Ectodermal cell (in vitro differentiated cells): ENCODE measurements around the gene RIN3.

Experiments
- H3K27ac ChIP-seq: 2 replicates; pipeline ENCODE4 v1.7.0; 2013; ENCODE audit warnings: mild to moderate bottlenecking, low read depth, low read length; ENCODE audit not compliant: insufficient read depth, poor library complexity, severe bottlenecking
- H3K27me3 ChIP-seq: 2 replicates; pipeline ENCODE4 v1.7.0; 2013; ENCODE audit warnings: mild to moderate bottlenecking, low read length; ENCODE audit not compliant: insufficient read depth, control insufficient read depth, poor library complexity, severe bottlenecking
- H3K36me3 ChIP-seq: one replicate; pipeline ENCODE4 v1.7.0; 2013; ENCODE audit warnings: low read length; ENCODE audit not compliant: control insufficient read depth, insufficient read depth
- H3K4me1 ChIP-seq: one replicate; pipeline ENCODE4 v1.7.0; 2013; ENCODE audit warnings: low read length; ENCODE audit not compliant: control insufficient read depth, insufficient read depth
- H3K4me3 ChIP-seq: 2 replicates; pipeline ENCODE4 v1.7.0; 2013; ENCODE audit warnings: low read depth, low read length, control low read depth; ENCODE audit not compliant: insufficient read depth
- H3K9me3 ChIP-seq: 2 replicates; pipeline ENCODE4 v1.7.0; 2013; ENCODE audit warnings: mild to moderate bottlenecking, low read length, moderate library complexity; ENCODE audit not compliant: control insufficient read depth
- WGBS, 2 experiments: methylation state at CpG; one replicate each; pipeline ENCODE4 v1.1.7; 2013; ENCODE audit warnings: missing lambda C conversion rate in 2 of 2; 5-methylcytosine and 5-hydroxymethylcytosine counted together

The RIN3 gene

GRCh38 chr14:92627707-92628215 lies 114.2 kb downstream of the RIN3 start:
- peaks cover 4% of the 10 kb centered on the region for H3K9me3 ChIP-seq
- H3K27me3 ChIP-seq: no peaks in the 10 kb centered on the region
- H3K4me3 ChIP-seq: no peak overlapping the region
- no peaks in the 10 kb centered on the region for H3K4me1 ChIP-seq
- H3K36me3 ChIP-seq: no peaks in the 10 kb centered on the region
- no peak overlapping the region for H3K27ac ChIP-seq
- WGBS, 2 experiments: 94 to 96% methylated on average over 7 of the region's 7 CpGs

DNA sequence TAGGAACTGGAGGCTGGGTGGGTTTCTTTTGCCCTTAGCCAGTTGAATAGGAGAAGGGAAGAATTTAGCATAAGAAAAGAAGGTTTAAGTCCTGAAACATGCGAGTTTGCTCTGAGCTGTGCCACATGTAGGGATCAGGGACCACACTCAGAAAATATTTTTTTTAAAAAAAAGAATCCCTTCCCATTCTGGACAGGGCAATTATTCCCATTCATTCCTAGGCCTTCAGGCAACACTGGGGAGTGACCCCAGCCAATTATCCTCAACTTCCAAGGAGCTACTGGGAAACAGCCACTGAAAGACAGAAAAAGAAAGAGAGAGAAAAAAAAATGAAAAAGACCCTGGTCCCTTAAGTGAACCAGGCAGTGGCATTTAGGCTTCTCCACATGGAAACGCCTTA lies 115.1 kb downstream of the RIN3 start:
- Histone ChIP-seq H3K27me3 (no peaks in the 10 kb centered on the region), H3K4me1 (no peaks in the 10 kb centered on the region), H3K4me3 (no peak overlapping the region), H3K27ac (no peak overlapping the region), H3K9me3 (peaks cover 4% of the 10 kb centered on the region), H3K36me3 (no peaks in the 10 kb centered on the region)
- WGBS, 2 experiments: 28 to 43% methylated on average over 2 of the region's 2 CpGs

DNA sequence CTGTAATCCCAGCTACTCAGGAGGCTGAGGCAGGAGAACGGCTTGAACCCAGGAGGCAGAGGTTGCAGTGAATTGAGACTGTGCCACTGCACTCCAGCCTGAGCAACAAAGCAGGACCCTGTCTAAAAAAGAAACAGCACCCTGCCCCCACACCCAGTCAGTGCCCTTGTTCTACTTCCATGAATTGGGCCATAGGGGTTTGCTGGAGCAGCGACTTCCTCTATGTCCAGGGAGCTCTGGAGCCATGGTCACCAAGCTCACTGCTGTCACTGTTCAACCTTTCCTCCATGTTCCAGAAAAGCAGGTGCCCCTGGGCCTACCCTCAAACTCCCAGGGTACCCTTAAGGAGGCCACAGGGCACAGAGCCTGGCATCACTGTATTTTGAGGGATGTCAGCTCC lies 116.8 kb downstream of the RIN3 start:
- 90 to 94% methylated on average over 2 of the region's 2 CpGs for WGBS, 2 experiments
- Histone ChIP-seq H3K27me3 (no peaks in the 10 kb centered on the region), H3K36me3 (no peaks in the 10 kb centered on the region), H3K4me1 (no peaks in the 10 kb centered on the region), H3K27ac (no peak overlapping the region), H3K9me3 (peaks cover 4% of the 10 kb centered on the region), H3K4me3 (no peak overlapping the region)

DNA sequence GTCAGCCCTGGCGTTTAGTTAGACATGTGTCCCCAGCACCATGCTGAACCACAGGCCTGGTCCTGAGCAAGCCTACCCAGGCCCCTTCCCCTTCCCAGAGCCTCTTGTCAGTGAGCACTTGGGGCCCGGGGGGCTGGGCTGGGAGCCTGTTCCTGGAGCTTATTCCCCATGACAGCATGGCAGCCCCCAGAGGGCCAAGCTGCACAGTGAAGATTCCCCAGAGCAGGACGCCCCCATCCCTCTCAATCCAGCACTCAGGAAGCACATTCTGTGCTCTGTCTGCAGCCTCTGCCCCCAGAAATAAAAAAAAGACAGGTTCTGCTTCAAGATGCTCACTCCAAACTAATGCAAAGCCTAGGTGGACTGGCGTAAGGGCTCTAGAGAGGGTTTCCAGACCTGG lies 117.5 kb downstream of the RIN3 start:
- Histone ChIP-seq H3K36me3 (no peaks in the 10 kb centered on the region), H3K9me3 (peaks cover 4% of the 10 kb centered on the region), H3K4me3 (no peak overlapping the region), H3K4me1 (peaks cover 5% of the 10 kb centered on the region), H3K27ac (no peak overlapping the region), H3K27me3 (no peaks in the 10 kb centered on the region)
- 89 to 90% methylated on average over 4 of the region's 4 CpGs for WGBS, 2 experiments

GRCh38 chr14:92632546-92633273 lies 119.1 kb downstream of the RIN3 start:
- 90 to 93% methylated on average over 15 of the region's 15 CpGs for WGBS, 2 experiments
- Histone ChIP-seq H3K36me3 (no peaks in the 10 kb centered on the region), H3K4me3 (no peak overlapping the region)

GRCh38 chr14:92633274-92633616 lies 119.7 kb downstream of the RIN3 start:
- 90% methylated on average over 5 of the region's 5 CpGs for WGBS, 2 experiments
- Histone ChIP-seq H3K36me3 (no peaks in the 10 kb centered on the region), H3K27me3 (no peaks in the 10 kb centered on the region), H3K27ac (no peak overlapping the region), H3K4me3 (no peak overlapping the region), H3K9me3 (no peaks in the 10 kb centered on the region), H3K4me1 (peaks cover 13% of the 10 kb centered on the region)

More at GRCh38 chr14:92632546-92633273, 119.1 kb downstream of the RIN3 start:
- no peaks in the 10 kb centered on the region for H3K9me3 ChIP-seq
- H3K4me1 ChIP-seq: peaks cover 13% of the 10 kb centered on the region
- H3K27ac ChIP-seq: no peak overlapping the region
- no peaks in the 10 kb centered on the region for H3K27me3 ChIP-seq

GRCh38 chr14:92633724-92634123 lies 120.1 kb downstream of the RIN3 start:
- H3K4me1 ChIP-seq: peaks cover 13% of the 10 kb centered on the region
- no peak overlapping the region for H3K27ac ChIP-seq
- no peaks in the 10 kb centered on the region for H3K27me3 ChIP-seq
- H3K4me3 ChIP-seq: no peak overlapping the region
- no peaks in the 10 kb centered on the region for H3K9me3 ChIP-seq
- H3K36me3 ChIP-seq: no peaks in the 10 kb centered on the region

DNA sequence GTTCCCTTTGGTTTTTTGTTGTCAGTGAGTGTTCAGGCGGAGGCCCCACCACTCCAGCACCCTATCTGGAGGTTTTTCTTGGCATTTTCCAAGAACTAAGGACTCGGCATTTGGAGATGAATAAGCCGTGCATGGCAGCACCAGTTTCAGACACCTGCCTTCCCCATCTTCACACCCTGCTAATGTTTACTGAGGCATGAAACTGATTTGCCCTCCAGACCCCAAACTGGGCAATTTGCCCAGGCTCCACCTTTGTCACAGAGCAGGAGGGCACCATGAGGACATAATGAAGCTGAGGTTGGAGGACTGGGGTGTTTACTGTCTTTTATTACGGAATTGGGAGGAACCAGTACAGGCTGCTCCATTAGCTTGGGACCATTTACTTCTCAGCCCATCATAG lies 121.5 kb downstream of the RIN3 start:
- WGBS, 2 experiments: 92 to 95% methylated on average over 4 of the region's 4 CpGs
- Histone ChIP-seq H3K4me1 (peaks cover 13% of the 10 kb centered on the region), H3K9me3 (no peaks in the 10 kb centered on the region), H3K27me3 (no peaks in the 10 kb centered on the region), H3K36me3 (no peaks in the 10 kb centered on the region), H3K27ac (no peak overlapping the region), H3K4me3 (no peak overlapping the region)

DNA sequence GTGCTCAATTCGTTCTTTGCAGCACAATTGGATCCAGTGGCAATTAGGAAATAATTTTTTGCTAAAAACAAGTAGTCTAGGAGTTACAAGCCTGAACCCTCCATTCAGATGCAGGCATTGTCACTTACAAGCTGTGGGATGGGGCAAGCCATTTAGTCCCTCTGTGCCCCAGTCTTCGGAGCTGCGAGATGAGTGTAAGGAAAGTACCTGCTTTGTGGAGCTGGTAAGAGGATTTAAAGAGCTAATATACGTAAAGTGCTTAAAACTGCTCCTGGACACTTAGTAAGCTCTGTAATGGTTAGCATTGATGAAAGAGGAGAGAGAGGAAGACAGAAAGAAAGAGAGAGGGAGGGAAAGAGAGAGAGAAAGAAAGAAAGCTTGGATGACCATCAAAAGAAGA lies 122.3 kb downstream of the RIN3 start:
- Histone ChIP-seq H3K27ac (no peak overlapping the region), H3K27me3 (no peaks in the 10 kb centered on the region), H3K4me1 (peaks cover 13% of the 10 kb centered on the region), H3K36me3 (no peaks in the 10 kb centered on the region), H3K9me3 (no peaks in the 10 kb centered on the region), H3K4me3 (no peak overlapping the region)
- WGBS, 2 experiments: 86 to 92% methylated on average over 4 of the region's 4 CpGs

GRCh38 chr14:92637228-92637627 lies 123.6 kb downstream of the RIN3 start:
- no peaks in the 10 kb centered on the region for H3K36me3 ChIP-seq
- peaks cover 13% of the 10 kb centered on the region for H3K4me1 ChIP-seq
- no peaks in the 10 kb centered on the region for H3K27me3 ChIP-seq
- WGBS, 2 experiments: 2 to 9% methylated on average over 7 of the region's 7 CpGs
- H3K9me3 ChIP-seq: no peaks in the 10 kb centered on the region
- H3K4me3 ChIP-seq: no peak overlapping the region
- no peak overlapping the region for H3K27ac ChIP-seq
